ENCODE data around the gene NOCT. TPM values are rescaled to one million over a fixed set of nuclear protein-coding genes. Genes with fewer than 3 reads are reported as not detected.
"Not testable (repeated sequence)": the region's sequence is repeated elsewhere in the genome, so short reads cannot be mapped to it uniquely, and the experiment has no call there.

Gene NOCT
- total and polyA plus RNA-seq, 3 donors from 2014 or later, result 7.7 to 19.3 (median 19.0) TPM

- TF ChIP-seq CTCF (IDR thresholded peaks at IDR 0.05), result no peak
- TF ChIP-seq POLR2A (IDR thresholded peaks at IDR 0.05), result no peak
- Histone ChIP-seq H3K36me3 (ENCODE audit: low read depth, missing control alignments) (no peaks in the 10 kb centered on the region), H3K9me3 (no peaks in the 10 kb centered on the region), H3K4me1 (no peaks in the 10 kb centered on the region), H3K4me3 (no peak overlapping the region), H3K27ac (no peak overlapping the region), H3K27me3 (no peaks in the 10 kb centered on the region)
- intact Hi-C loops (cut with DNase I; ENCODE audit: low total_unique reads), result no loop called here
- DNase-seq, result no peak
- 86 to 87% methylated on average over 5 of the region's 5 CpGs for WGBS, 2 donors
Measured at GRCh38 chr4:139027776-139028175, 12.2 kb downstream of the NOCT start.

- intact Hi-C loops (cut with DNase I; ENCODE audit: low total_unique reads), result no loop called here
- Histone ChIP-seq H3K4me1 (no peaks in the 10 kb centered on the region), H3K4me3 (no peak overlapping the region), H3K27ac (no peak overlapping the region), H3K27me3 (no peaks in the 10 kb centered on the region), H3K36me3 (ENCODE audit: low read depth, missing control alignments) (no peaks in the 10 kb centered on the region), H3K9me3 (no peaks in the 10 kb centered on the region)
- 65 to 88% methylated on average over 11 of the region's 11 CpGs for WGBS, 2 donors
- no peak for TF ChIP-seq CTCF (IDR thresholded peaks at IDR 0.05)
- no peak for TF ChIP-seq POLR2A (IDR thresholded peaks at IDR 0.05)
- peak; percentile 32 for DNase-seq
Measured at GRCh38 chr4:139028191-139028661, 12.6 kb downstream of the NOCT start.

GRCh38 chr4:139029866-139030363, 14.3 kb downstream of the NOCT start:
- H3K4me3 ChIP-seq; H3K27ac ChIP-seq; H3K9me3 ChIP-seq; H3K36me3 ChIP-seq (ENCODE audit: low read depth, missing control alignments); DNase-seq; intact Hi-C loops (cut with DNase I; ENCODE audit: low total_unique reads); H3K27me3 ChIP-seq; H3K4me1 ChIP-seq: not testable (repeated sequence)
- 67 to 70% methylated on average over 6 of the region's 6 CpGs for WGBS, 2 donors

- intact Hi-C loops (cut with DNase I; ENCODE audit: low total_unique reads), result no loop called here
Measured at GRCh38 chr4:139030614-139031235, 15.1 kb downstream of the NOCT start.

GRCh38 chr4:139035650-139036049, 20.1 kb downstream of the NOCT start:
- 88 to 91% methylated on average over 5 of the region's 5 CpGs for WGBS, 2 donors

More at GRCh38 chr4:139030614-139031235, 15.1 kb downstream of the NOCT start:
- 52 to 60% methylated on average over 14 of the region's 14 CpGs for WGBS, 2 donors
- no peak overlapping the region for H3K27ac ChIP-seq
- TF ChIP-seq POLR2A (IDR thresholded peaks at IDR 0.05), result no peak
- peak; percentile 69 to 78 (median 71) for TF ChIP-seq CTCF (IDR thresholded peaks at IDR 0.05)
- no peaks in the 10 kb centered on the region for H3K9me3 ChIP-seq
- H3K36me3 ChIP-seq (ENCODE audit: low read depth, missing control alignments), result no peaks in the 10 kb centered on the region
- DNase-seq, result peak; percentile 88
- no peaks in the 10 kb centered on the region for H3K4me1 ChIP-seq
- no peak overlapping the region for H3K4me3 ChIP-seq
- H3K27me3 ChIP-seq, result no peaks in the 10 kb centered on the region

More at GRCh38 chr4:139035650-139036049, 20.1 kb downstream of the NOCT start:
- Histone ChIP-seq H3K4me3 (no peak overlapping the region), H3K4me1 (no peaks in the 10 kb centered on the region), H3K27ac (no peak overlapping the region), H3K27me3 (no peaks in the 10 kb centered on the region), H3K9me3 (no peaks in the 10 kb centered on the region), H3K36me3 (ENCODE audit: low read depth, missing control alignments) (no peaks in the 10 kb centered on the region)
- intact Hi-C loops (cut with DNase I; ENCODE audit: low total_unique reads), result no loop called here
- no peak for DNase-seq
- TF ChIP-seq POLR2A (IDR thresholded peaks at IDR 0.05), result no peak
- TF ChIP-seq CTCF (IDR thresholded peaks at IDR 0.05), result no peak
